ENCODE results near the gene SLC16A3. TPM values are rescaled to one million over a fixed set of nuclear protein-coding genes. Genes with fewer than 3 reads are reported as not detected.

The SLC16A3 gene
- total and polyA plus RNA-seq, 2 of the 8 experiments (the other 6 are each of a cell fraction or from before 2014, with no cell fraction given): 3.8 to 8.7 TPM

- POLR2A ChIA-PET (ENCODE audit: partially characterized antibody): interaction anchor here (1.3 kb wide), 1 partner anchor 102 kb away, joined by 3 read pairs; no protein-coding TSS in a partner anchor
- TF ChIP-seq BRCA1 (IDR thresholded peaks at IDR 0.05; ENCODE audit: low read depth, low read length): no peak
Measured at GRCh38 chr17:82200743-82201497, 27.9 kb upstream of the SLC16A3 start.

More at GRCh38 chr17:82200743-82201497, 27.9 kb upstream of the SLC16A3 start:
- DNase-seq (ENCODE audit: low read depth in 1 of 2, low spot score in 2 of 2): no peak
- no peak overlapping the region for H3K27ac ChIP-seq (ENCODE audit: low read depth, low read length)
- peaks cover 3 to 13% of the 10 kb centered on the region in 2 experiments for H4K20me1 ChIP-seq (replicated peaks in 1 of 2; ENCODE audit: control insufficient read depth in 1 of 2, insufficient read depth in 2 of 2, low read length in 2 of 2)
- H4K91ac ChIP-seq (replicated peaks; ENCODE audit: insufficient read length, low read length): no peak overlapping the region
- H3K9me3 ChIP-seq (ENCODE audit: insufficient read depth in 2 of 2, low read depth in 1 of 2, low read length in 1 of 2): no peaks in the 10 kb centered on the region
- CTCF ChIA-PET (ENCODE audit: partially characterized antibody): interaction anchor here (0.6 to 0.9 kb wide), 4 partner anchors 11 to 117 kb away, joined by 3 to 5 read pairs (median 3); partner anchors contain the start of gene CD7
- H2BK20ac ChIP-seq (ENCODE audit: low read length): no peak overlapping the region
- no peak overlapping the region for H3K4ac ChIP-seq (replicated peaks; ENCODE audit: insufficient read length, low read depth, low read length)
- H2BK5ac ChIP-seq (ENCODE audit: low read depth, low read length): no peak overlapping the region
- H2BK15ac ChIP-seq (ENCODE audit: low read length): no peak overlapping the region
- H3K4me2 ChIP-seq (ENCODE audit: insufficient read depth in 1 of 2, low read depth in 2 of 2, low read length in 2 of 2): no peak overlapping the region
- no peaks in the 10 kb centered on the region for H3K79me2 ChIP-seq (ENCODE audit: control insufficient read depth in 1 of 2, insufficient read depth in 2 of 2, low read length in 2 of 2)
- 92% methylated on average over 13 of the region's 13 CpGs; no CpG with 5 or more reads in 1 of the 2 experiments for WGBS, 2 experiments (ENCODE audit: extremely low coverage in 1 of 2, insufficient coverage in 1 of 2, insufficient read length in 1 of 2, insufficient replicate concordance in 2 of 2, low coverage in 1 of 2, low lambda C conversion rate in 2 of 2, missing lambda C conversion rate in 1 of 2)
- no peak overlapping the region for H3K14ac ChIP-seq (ENCODE audit: insufficient read length)
- H3K9ac ChIP-seq (replicated peaks in 1 of 4; ENCODE audit: extremely low read depth in 1 of 4, low read depth in 3 of 4, low read length in 3 of 4): no peak overlapping the region
- H2BK12ac ChIP-seq (ENCODE audit: low read depth, low read length): no peak overlapping the region
- no peak overlapping the region for H4K8ac ChIP-seq (ENCODE audit: extremely low read depth, insufficient read depth, low read length)
- peaks cover 0 to 2% (median 0%) of the 10 kb centered on the region in 4 experiments; a peak in 3 of 8 replicates for H3K36me3 ChIP-seq (ENCODE audit: control insufficient read depth in 2 of 4, insufficient read depth in 4 of 4, low read length in 3 of 4)
- no peaks in the 10 kb centered on the region for H3K23me2 ChIP-seq (ENCODE audit: low read depth, low read length)
- no peak overlapping the region for H2AK5ac ChIP-seq (ENCODE audit: low read depth, low read length)
- H3K18ac ChIP-seq (ENCODE audit: extremely low read depth, low read length): no peak overlapping the region
- H3K27me3 ChIP-seq (replicated peaks in 1 of 4; ENCODE audit: control insufficient read depth in 3 of 4, extremely low read depth in 1 of 4, insufficient read depth in 3 of 4, low read length in 3 of 4): no peaks in the 10 kb centered on the region
- no peak overlapping the region for H2AFZ ChIP-seq (ENCODE audit: low read length)
- H3K4me3 ChIP-seq (ENCODE audit: extremely low read depth in 1 of 4, insufficient read depth in 2 of 4, low read depth in 3 of 4, low read length in 4 of 4): no peak overlapping the region
- H4K5ac ChIP-seq (ENCODE audit: insufficient read length, low read depth, low read length): no peak overlapping the region
- FAIRE-seq: no peak
- H3K79me1 ChIP-seq (ENCODE audit: low read depth, low read length): no peaks in the 10 kb centered on the region; the same call in 1 of the 2 replicates
- H3K56ac ChIP-seq (replicated peaks; ENCODE audit: insufficient read length, low read depth, low read length): no peak overlapping the region
- H3K23ac ChIP-seq (ENCODE audit: insufficient read length): no peak overlapping the region
- peaks cover 0 to under 1% (median under 1%) of the 10 kb centered on the region in 4 experiments; a peak in 1 of 7 replicates for H3K4me1 ChIP-seq (replicated peaks in 1 of 4; ENCODE audit: control insufficient read depth in 3 of 4, insufficient read depth in 4 of 4, low read length in 3 of 4)
- no peak overlapping the region for H2BK120ac ChIP-seq (replicated peaks; ENCODE audit: low read depth, low read length)

Data from H1 (cell line).